HG02623 (cell line): ENCODE results near the gene NDST1.
"Not testable (repeated sequence)": the region's sequence is repeated elsewhere in the genome, so short reads cannot be mapped to it uniquely, and the experiment has no call there.

Experiments used
- ATAC-seq: cut with Tn5 transposase; IDR thresholded peaks from one replicate; pipeline ENCODE4 v1.9.1; 2021; ENCODE audit warnings: moderate library complexity; ENCODE audit not compliant: unreplicated experiment

Gene NDST1

GRCh38 chr5:150507474-150508276, at the start of gene NDST1:
TSS of gene NDST1 (plus strand) at chr5:150508131. CDS start at chr5:150521255, 13,124 bp downstream.
- ATAC-seq = no peak

DNA sequence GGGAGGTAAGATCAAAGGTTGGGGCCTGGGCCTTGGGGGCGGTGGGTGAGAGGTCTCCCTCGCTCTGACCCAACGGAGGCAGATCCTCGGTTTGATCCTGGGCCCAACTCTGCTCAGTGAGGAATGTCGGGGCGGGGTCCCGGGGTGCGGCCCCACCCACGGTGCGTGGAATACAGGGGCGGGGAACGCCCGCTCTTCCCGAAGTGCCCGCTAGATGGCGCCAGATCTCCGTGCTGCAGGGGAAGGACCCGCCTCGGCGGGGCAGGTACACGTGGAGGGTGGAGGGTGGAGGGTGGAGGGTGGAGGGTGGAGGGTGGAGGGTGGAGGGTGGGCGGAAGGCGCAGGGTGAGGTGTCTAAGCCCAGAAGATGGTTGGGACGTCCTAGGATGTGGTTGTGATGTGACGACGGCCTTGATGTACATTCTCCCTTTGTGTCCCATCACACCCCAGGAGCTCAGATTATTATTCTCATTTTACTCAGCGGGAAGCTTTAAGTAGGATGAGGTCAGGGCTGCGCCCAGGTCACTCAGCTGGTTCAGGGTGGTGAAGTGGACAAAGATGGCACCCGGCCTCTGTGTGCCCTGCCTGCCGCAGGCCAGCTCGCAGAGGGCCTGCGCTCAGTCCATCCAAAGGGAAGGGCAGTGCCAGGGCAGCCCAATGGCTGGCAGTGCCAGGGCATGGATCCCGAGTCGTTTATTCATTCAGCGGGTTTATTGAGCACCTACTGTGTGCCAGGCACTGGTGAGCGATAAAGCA, 49.0 kb upstream of the NDST1 start:
- ATAC-seq = peak; percentile 66

DNA sequence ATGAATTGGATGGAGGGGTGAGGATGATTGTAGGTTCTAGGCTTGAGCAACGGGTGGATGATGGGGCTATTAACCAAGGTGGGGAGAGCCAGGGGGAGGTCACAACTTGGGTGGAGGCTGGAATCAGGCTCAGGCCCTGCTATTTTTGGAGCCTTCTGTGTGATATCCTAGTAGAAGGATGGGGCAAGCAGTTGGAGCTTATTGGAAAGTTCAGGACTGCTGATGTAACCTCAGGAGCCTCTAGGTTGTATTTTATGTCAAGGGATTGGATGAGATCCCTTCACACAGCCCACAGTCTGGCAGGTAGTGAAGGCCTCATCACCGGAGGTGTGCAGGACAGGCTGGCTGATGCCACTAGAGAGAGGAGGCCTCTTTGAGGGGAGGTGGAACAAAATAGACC, 47.1 kb upstream of the NDST1 start:
- ATAC-seq = no peak

DNA sequence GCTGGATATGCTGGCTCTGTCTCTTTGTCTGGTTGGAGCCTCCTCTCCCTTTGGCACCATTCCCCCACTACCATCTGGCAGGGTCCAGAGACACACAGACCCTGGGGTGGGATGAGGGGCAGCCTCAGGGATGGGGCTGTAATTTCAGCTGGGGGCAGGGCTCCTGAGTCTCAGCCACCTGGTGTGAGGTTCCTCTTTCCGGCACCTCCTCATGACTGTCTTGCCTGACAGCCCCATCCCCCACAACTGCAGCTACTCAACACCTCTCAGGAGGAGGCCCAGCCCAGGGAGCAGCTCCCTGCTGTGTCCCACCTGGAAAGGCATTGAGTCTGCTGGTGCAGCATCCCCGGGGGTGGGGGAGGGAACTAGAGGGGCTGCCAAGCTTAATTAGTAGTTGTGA, 46.7 kb upstream of the NDST1 start:
- peak; percentile 72 for ATAC-seq

DNA sequence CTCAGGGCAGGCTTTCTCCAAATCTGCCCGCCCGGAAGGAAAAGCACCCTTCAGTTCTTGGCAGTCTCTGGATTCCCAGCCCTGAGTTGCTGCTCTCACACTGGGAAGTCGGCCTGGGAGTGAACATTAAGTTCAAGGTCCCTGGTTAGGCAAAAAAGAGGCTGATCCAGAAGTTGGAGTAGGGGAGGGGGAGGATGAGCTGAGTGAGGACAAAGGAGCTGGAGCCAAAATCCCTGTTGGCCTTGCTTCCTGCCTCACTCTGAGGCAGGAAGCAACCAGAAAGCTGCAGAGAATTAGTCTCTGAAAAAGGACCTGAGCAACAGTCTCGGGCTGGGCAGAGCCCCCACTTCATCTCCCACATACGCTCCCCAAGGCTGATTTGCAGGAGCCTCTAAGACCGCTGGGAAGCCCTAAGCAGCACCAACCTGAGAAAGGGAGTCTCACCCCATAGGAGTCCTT, 43.3 kb upstream of the NDST1 start:
- no peak for ATAC-seq

GRCh38 chr5:150465927-150466326, 42.0 kb upstream of the NDST1 start:
- ATAC-seq = no peak

- no peak for ATAC-seq
These were observed 39.7 kb upstream of the NDST1 start for GRCh38 chr5:150468206-150468605.

DNA sequence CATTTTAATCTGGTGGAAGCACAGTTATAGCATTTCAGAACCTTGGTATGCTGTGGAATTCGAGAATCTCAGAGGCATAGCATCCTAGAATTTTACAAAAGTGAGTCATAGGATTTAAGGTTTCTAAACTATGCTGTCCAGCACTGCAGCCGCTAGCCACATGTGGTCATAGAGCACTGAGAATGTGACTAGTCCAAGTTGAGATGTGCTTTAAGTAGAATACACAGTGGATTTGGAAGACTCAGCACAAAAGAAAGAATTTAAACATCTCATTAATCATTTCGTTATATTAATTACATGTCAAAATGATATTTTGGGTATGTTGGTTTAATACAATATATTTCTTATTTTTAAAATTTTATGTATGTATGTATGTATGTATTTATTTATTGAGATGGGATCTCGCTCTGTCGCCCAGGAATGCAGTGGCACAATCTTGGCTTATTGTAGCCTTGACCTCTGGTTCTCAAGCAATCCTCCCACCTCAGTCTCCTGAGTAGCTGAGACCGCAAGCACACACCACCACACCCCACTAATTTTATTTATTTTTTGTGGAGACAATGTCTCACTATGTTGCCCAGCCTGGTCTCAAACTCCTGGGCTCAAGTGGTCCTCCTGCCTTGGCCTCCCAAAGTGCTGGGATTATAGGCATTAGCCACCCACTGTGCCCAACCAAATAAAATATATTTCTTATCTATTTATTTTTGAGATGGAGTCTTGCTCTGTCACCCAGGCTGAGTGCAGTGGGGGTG, 38.0 kb upstream of the NDST1 start:
- ATAC-seq = no peak

- no peak for ATAC-seq
These were observed 34.1 kb upstream of the NDST1 start for GRCh38 chr5:150473673-150474358.

- ATAC-seq = not testable (repeated sequence)
These were observed 31.4 kb upstream of the NDST1 start for GRCh38 chr5:150476568-150476967.

- no peak for ATAC-seq
These were observed 28.5 kb upstream of the NDST1 start for GRCh38 chr5:150479416-150479815.

- ATAC-seq = no peak
These were observed 26.3 kb upstream of the NDST1 start for GRCh38 chr5:150481708-150481965.

DNA sequence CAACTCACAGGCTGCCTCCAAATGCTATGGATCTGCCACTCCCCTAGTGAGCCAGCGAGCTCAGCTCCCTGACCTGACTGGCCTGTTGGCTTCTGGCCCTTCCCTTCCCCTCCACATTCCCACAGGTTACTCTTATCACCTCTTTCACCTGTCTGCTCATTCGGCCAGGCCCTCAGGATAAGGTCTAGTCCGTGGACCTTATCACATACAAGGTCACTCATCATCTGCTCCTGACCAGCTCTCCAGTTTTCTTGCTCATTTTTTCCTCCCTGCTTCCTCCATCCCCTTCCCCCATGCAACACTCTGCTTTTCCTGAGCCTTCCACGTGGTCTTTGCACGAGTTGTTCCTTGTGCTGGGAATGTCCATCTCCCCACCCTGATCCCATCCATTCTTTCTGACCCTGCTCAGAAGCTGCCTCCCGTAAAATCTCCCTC, 25.9 kb upstream of the NDST1 start:
- no peak for ATAC-seq

GRCh38 chr5:150484964-150485692, 22.8 kb upstream of the NDST1 start:
- no peak for ATAC-seq

DNA sequence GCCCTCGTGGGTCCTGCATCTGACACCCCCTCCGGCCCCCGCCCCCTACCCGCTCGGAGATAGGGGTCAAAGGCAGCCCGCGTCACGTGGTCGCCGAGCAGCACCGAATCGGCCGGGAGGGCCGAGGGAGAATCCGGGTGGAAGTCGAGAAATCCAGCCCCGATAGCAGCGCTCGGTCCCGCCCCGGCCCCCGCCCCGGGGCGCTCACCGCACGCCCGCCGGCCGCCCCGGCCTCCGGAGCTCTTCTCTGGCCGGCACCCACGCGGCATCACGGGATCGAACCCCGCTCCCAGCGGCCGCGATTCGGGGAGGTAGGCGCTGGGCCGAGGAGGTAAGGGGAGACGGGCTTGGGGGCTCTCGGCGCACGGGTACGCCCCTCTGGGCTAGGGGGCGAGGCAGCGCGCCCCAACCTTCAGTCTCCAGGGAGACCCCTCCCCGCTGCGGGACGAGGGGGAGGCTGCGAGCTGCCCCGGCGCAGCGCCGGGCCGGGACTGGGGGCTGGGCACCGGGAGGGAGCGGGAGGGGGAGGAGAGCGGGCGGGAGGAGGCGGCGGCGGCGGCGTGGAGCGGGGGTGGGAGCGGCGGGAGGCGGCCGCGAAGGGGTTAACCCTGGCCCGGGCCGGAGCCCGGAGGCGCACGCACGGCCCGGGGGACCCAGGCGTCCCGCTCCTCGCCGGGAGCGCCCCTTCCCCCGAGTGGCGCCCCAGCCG, 22.1 kb upstream of the NDST1 start:
- ATAC-seq = no peak

DNA sequence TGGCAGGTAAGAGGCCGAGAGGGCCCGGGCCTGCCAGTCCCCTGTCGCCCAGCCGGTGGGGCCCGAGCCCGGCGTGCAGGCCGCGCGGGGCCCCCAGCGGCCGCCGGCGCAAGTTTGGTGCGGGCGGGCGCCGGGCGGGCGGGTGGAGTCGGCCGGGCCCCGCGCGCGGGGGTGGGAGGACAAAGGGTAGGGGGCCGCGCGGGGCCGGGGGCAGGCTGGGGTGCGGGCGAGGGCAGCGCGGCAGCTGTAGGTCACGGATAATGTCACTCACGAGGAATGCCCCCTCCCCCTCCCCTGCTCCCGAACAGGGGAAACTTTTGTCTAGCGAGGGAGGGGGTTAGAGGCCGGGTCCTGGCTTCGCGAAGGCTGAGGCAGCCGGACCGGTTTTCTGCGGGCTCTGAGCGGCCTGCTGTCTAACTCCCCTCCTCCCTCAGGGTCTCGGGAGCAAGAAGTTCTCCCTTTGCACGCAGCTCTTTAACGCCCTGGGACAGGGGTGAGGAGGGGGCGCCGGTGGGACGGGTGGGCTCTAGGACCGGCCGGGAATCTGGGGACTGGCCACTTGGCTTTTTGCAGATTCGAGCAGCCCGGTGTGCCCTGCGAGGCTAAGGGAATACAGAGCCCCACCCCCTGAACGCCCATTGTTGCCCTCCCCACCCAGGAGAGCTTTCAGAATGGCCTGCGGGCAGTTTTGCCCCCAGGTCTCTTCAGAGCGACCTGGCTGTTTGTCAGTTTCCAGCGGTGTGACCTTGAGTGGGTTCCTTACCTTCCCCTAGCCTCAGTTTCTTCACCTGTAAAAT, 21.3 kb upstream of the NDST1 start:
- no peak for ATAC-seq

DNA sequence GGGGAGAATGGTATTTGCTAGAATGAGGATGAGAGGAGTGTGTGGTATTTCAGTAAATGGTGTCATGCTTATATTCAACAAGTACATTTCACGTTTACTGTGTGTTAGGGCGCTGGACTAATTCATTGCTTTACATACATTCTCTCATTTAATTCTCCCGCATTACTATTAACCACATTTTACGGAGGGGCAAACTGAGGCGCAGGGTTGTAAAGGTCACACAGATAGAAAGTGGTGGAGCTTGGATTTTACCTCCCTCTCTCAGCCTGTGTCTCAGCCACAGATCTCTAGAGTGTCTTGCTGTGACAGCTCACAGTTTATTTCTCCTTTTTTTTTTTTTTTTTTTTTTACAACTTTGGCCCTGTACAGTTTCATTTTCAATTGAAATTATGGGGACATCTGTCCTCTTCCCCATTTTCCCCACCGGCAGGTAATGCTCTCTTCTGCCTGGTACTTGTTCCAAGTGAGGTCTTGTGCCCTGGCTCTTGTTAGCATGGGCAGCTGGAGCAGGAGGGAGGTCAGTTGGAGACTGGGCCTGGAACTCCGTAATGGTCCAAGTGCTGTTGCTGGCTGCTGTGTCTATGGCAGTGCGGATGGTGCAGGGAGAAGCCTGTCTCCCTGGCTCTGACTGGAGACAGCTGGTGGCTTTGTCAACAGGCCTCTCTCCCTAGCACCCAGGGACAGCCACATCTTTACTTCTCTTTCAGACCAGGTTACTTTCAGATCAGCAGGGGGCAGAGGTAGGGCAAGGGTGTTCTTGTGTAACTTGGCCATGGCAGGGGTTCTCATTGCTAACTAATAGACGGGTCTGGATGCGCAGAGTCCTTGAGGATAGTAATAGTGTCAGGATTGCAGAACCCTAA, 20.5 kb upstream of the NDST1 start:
- ATAC-seq = no peak
